ENCODE data around the gene ANKRD29. TPM values are rescaled to one million over a fixed set of nuclear protein-coding genes. Genes with fewer than 3 reads are reported as not detected.

Gene ANKRD29
- total and polyA plus RNA-seq, 2 donors (not counting 3 experiments of a cell fraction or from before 2014, with no cell fraction given) = 0.03 to 2.6 TPM

DNA sequence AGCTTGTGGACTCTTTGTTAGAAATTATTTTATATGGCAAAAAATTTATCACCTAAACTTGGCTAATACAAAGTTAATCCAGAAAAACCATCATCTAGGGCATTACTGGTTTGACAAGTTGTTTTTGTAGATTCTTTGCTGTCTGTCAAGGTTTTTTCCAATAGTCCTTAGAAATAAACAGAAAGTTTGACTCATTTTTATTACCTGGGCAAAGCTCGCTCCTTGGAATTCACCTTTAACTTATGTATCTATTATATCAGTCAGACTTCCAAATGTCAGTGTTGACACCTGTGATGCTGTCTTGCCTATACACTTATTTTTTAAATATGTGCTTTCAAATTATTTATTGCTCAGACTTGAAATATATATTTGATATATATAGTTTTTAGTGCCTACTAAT is 48.2 kb upstream of the ANKRD29 start:
- no peak overlapping the region for H3K27ac ChIP-seq (ENCODE audit: insufficient read depth, low read depth, low read length)
- no peak overlapping the region for H3K4me3 ChIP-seq (replicated peaks in 1 of 3; ENCODE audit: insufficient read depth in 1 of 3, low read depth in 1 of 3, low read length in 3 of 3)
- H3K4me1 ChIP-seq (ENCODE audit: control insufficient read depth, extremely low read depth, insufficient read depth, low read length) = no peaks in the 10 kb centered on the region
- H3K9me1 ChIP-seq (replicated peaks; ENCODE audit: control insufficient read depth, extremely low read depth, insufficient read depth, low read length) = no peaks in the 10 kb centered on the region
- no TSS peak for BruUV-seq (replicated peaks)
- H3K36me3 ChIP-seq (ENCODE audit: control insufficient read depth in 2 of 2, extremely low read depth in 1 of 2, insufficient read depth in 2 of 2, low read length in 2 of 2) = no peaks in the 10 kb centered on the region
- H3K4me2 ChIP-seq (ENCODE audit: insufficient read depth, low read length) = no peak overlapping the region
- no peaks in the 10 kb centered on the region for H3K9me3 ChIP-seq (replicated peaks; ENCODE audit: control insufficient read depth, insufficient read depth, low read length)
- H3K9ac ChIP-seq (replicated peaks; ENCODE audit: extremely low read depth, insufficient read depth, low read length) = no peak overlapping the region
- ChIA-PET POLR2A (no interaction called here), CTCF (interaction anchor here (0.6 to 1.3 kb wide), 2 partner anchors 8 to 89 kb away, joined by 3 to 5 read pairs; no protein-coding TSS in a partner anchor)
- no peaks in the 10 kb centered on the region for H4K20me1 ChIP-seq (replicated peaks; ENCODE audit: control insufficient read depth, extremely low read depth, insufficient read depth, low read length)
- no peaks in the 10 kb centered on the region for H3K27me3 ChIP-seq (ENCODE audit: control insufficient read depth in 2 of 2, insufficient read depth in 2 of 2, low read length in 2 of 2)
- intact Hi-C loops (cut with micrococcal nuclease) (no loop called here), dilution Hi-C loops (cut with MboI; ENCODE audit: extremely low pct_ligation_motif_present, low sequenced_read_pairs) (no loop called here)
- no peak overlapping the region for H2AFZ ChIP-seq (ENCODE audit: low read depth, low read length)
- FAIRE-seq = no peak
- H3K79me2 ChIP-seq (ENCODE audit: control insufficient read depth, insufficient read depth, low read length) = no peaks in the 10 kb centered on the region
- no peak for DNase-seq (ENCODE audit: low read depth, low spot score)
- TF ChIP-seq FOS (IDR thresholded peaks at IDR 0.05; ENCODE audit: borderline replicate concordance, insufficient read depth, low read length) (no peak), MYC (IDR thresholded peaks at IDR 0.05; ENCODE audit: low read depth, low read length) (no peak), MAX (IDR thresholded peaks at IDR 0.05; ENCODE audit: insufficient read depth, insufficient read length) (no peak), CTCF (IDR thresholded peaks at IDR 0.05; ENCODE audit: extremely low read depth in 1 of 2, insufficient read depth in 1 of 2, low read depth in 1 of 2, low read length in 2 of 2) (no peak), EZH2 (IDR thresholded peaks at IDR 0.05; ENCODE audit: borderline replicate concordance, low read depth, low read length, severe bottlenecking) (no peak), POLR2AphosphoS5 (IDR thresholded peaks at IDR 0.05; ENCODE audit: insufficient read depth, low read depth, low read length) (no peak), POLR2A (IDR thresholded peaks at IDR 0.05; ENCODE audit: low read depth, low read length) (no peak)
